GM12878 (cell line): ENCODE results near the gene PCDH7. TPM values are rescaled to one million over a fixed set of nuclear protein-coding genes. Genes with fewer than 3 reads are reported as not detected.

Experiments
- ATAC-seq: fragments of 200-7000 bp; cut with Tn5 transposase; 3 replicates; pipeline ENCODE4 v1.9.1; 2020; ENCODE audit warnings: mild to moderate bottlenecking, moderate library complexity
- BruUV-seq: library from RNA; stranded (reverse); fragments of 400-500 nt; replicated peaks from 2 replicates; lab custom pipeline; 2021; lab: Mats Ljungman, UMichigan
- CTCF ChIA-PET: fragments of 300-600 bp; sonication (Branson Sonifier 250); formaldehyde crosslinking; extraction: SDS; loops from one replicate; lab custom pipeline; 2021; ENCODE audit warnings: inconsistent platforms; lab: Yijun Ruan, JAX
- POLR2A ChIA-PET: fragments of 350-600 bp; formaldehyde crosslinking; extraction: SDS; loops from one replicate; lab custom pipeline; 2021; ENCODE audit warnings: inconsistent platforms; lab: Charles Lee
- RAD21 ChIA-PET: fragments of 300-600 bp; sonication (Branson Sonifier 250); formaldehyde crosslinking; loops from one replicate; lab custom pipeline; 2023; ENCODE audit warnings: antibody characterized with exemption; ENCODE audit not compliant: unreplicated experiment; lab: Charles Lee
- SMC1A ChIA-PET: fragments of 300-600 bp; sonication (Branson Sonifier 250); formaldehyde crosslinking; loops from one replicate; lab custom pipeline; 2023; ENCODE audit not compliant: unreplicated experiment, uncharacterized antibody; lab: Charles Lee
- DNase-seq: peaks from one replicate; pipeline ENCODE4 v3.0.0-alpha.2; 2011; ENCODE audit warnings: low read depth, low spot score
- FAIRE-seq: peaks from 3 replicates; lab custom pipeline; 2011; peaks lifted over from hg19 to GRCh38; lab: Jason Lieb, UNC
- H2AFZ ChIP-seq: 2 replicates; pipeline ENCODE4 v1.6.0; 2011; ENCODE audit warnings: low read depth, low read length, control low read depth; ENCODE audit not compliant: control insufficient read depth
- H3K27ac ChIP-seq: 2 replicates; pipeline ENCODE4 v1.5.1; 2011; ENCODE audit warnings: control low read depth; ENCODE audit not compliant: control insufficient read depth, insufficient read depth
- H3K27me3 ChIP-seq, 2 experiments: replicated peaks in 1 of 2; 2 replicates each; pipeline versions ENCODE4 v1.6.0 to v1.6.1; 2011; ENCODE audit warnings: low read length in 1 of 2; ENCODE audit not compliant: control insufficient read depth in 2 of 2, insufficient read depth in 2 of 2
- H3K36me3 ChIP-seq, 2 experiments: 2 replicates each; pipeline ENCODE4 v1.5.1; 2011; ENCODE audit warnings: low read length in 1 of 2; ENCODE audit not compliant: control insufficient read depth in 2 of 2, insufficient read depth in 2 of 2
- H3K4me1 ChIP-seq: 2 replicates; pipeline ENCODE4 v1.6.1; 2011; ENCODE audit warnings: mild to moderate bottlenecking, low read length, moderate library complexity, mixed read lengths; ENCODE audit not compliant: control insufficient read depth, insufficient read depth
- H3K4me2 ChIP-seq: 2 replicates; pipeline ENCODE4 v1.6.0; 2011; ENCODE audit warnings: control low read depth; ENCODE audit not compliant: control insufficient read depth, insufficient read depth
- H3K4me3 ChIP-seq: fragments of 200-600 bp; sonication (generic); 2 replicates; pipeline ENCODE4 v1.5.1; 2016
- H3K79me2 ChIP-seq: 2 replicates; pipeline ENCODE4 v1.6.0; 2011; ENCODE audit warnings: low read length; ENCODE audit not compliant: control insufficient read depth, insufficient read depth
- H3K9ac ChIP-seq: 2 replicates; pipeline ENCODE4 v1.8.0; 2011; ENCODE audit warnings: low read length, control low read depth, mixed read lengths; ENCODE audit not compliant: control insufficient read depth, insufficient read depth
- H3K9me3 ChIP-seq: replicated peaks from 3 replicates; pipeline ENCODE4 v1.5.1; 2011; ENCODE audit warnings: mild to moderate bottlenecking, low read length; ENCODE audit not compliant: control insufficient read depth, insufficient read depth
- H4K20me1 ChIP-seq: 2 replicates; pipeline ENCODE4 v1.6.0; 2011; ENCODE audit not compliant: control insufficient read depth, insufficient read depth
- CHD1 ChIP-seq: IDR thresholded peaks from 2 replicates; pipeline ENCODE4 v1.6.1; 2012; ENCODE audit warnings: low read depth, low read length, improper control_type of control experiment
- CREM ChIP-seq: IDR thresholded peaks from 2 replicates; pipeline ENCODE4 v1.6.1; 2014; ENCODE audit warnings: antibody characterized with exemption, low read depth
- FOS ChIP-seq: IDR thresholded peaks from 3 replicates; pipeline ENCODE4 v1.6.1; 2011; ENCODE audit warnings: borderline replicate concordance; ENCODE audit not compliant: insufficient read length; ENCODE audit errors: extremely low read depth
- HCFC1 ChIP-seq: fragments of 150-350 bp; IDR thresholded peaks from 2 replicates; pipeline ENCODE4 v1.6.1; 2014; ENCODE audit warnings: low read length
- SREBF2 ChIP-seq: IDR thresholded peaks from 2 replicates; pipeline ENCODE4 v1.6.1; 2012; ENCODE audit warnings: mild to moderate bottlenecking, low read length
- SUZ12 ChIP-seq: fragments of 200-600 bp; sonication (generic); IDR thresholded peaks from one replicate; pipeline ENCODE4 v1.6.1; 2018; ENCODE audit warnings: antibody characterized with exemption, mild to moderate bottlenecking; ENCODE audit not compliant: unreplicated experiment
- TCF12 ChIP-seq: IDR thresholded peaks from 2 replicates; pipeline ENCODE4 v1.6.1; 2011; ENCODE audit warnings: low read depth, mild to moderate bottlenecking, low read length
- WGBS: methylation state at CpG from one replicate; pipeline ENCODE4 v1.1.6; 2016; ENCODE audit warnings: low lambda C conversion rate; ENCODE audit not compliant: insufficient replicate concordance, insufficient coverage; ENCODE audit errors: missing lambda C conversion rate; 5-methylcytosine and 5-hydroxymethylcytosine counted together
- in situ Hi-C: fragments of 300-500 bp; cut with MboI; formaldehyde crosslinking; loops from 9 replicates; pipeline ENCODE4 v1.14.3; 2018; ENCODE audit warnings: mixed read lengths
- intact Hi-C: fragments of 100-400 bp; cut with micrococcal nuclease; formaldehyde crosslinking; loops from one replicate; pipeline ENCODE4 v1.14.2; 2022; ENCODE audit not compliant: unreplicated experiment
- polyA plus RNA-seq, 11 experiments: library from polyadenylated mRNA; depleted of rRNA in 4 of 11; unstranded in 6 of 11; stranded (reverse) in 5 of 11; fragments of >200 nt; fragmentation: Nextera tagmentation in 4 of 11; fragmentation: Illumina TruSeq in 1 of 11; extraction: Ambion mirVana in 4 of 11; extraction: Trizol in 1 of 11; gene quantifications; 1 replicate in 1 of 11; 2 replicates in 10 of 11; pipeline versions ENCODE4 v1.2.1 to v1.2.3, GENCODE V29; 2011 to 2016; ENCODE audit warnings: inconsistent platforms in 2 of 11, missing spikeins in 2 of 11, low read depth in 1 of 11
- total RNA-seq, 4 experiments: library from RNA; depleted of rRNA in 3 of 4; stranded (reverse); fragments of >200 nt in 3 of 4; fragmentation: Illumina TruSeq in 1 of 4; extraction: Trizol in 1 of 4; gene quantifications; 2 replicates each; pipeline versions ENCODE4 v1.2.1 to v1.2.3, GENCODE V29; 2013 to 2021
- TF ChIP-seq, protein P1 (sequence below): fragments of 450-650 bp; IDR thresholded peaks from 2 replicates; pipeline ENCODE4 v1.6.1; 2018; ENCODE audit warnings: borderline replicate concordance, mild to moderate bottlenecking; ENCODE audit not compliant: partially characterized antibody

PCDH7 gene
- total and polyA plus RNA-seq, 10 of the 15 experiments (the other 5 are each of a cell fraction or from before 2014, with no cell fraction given), result 0.02 to 0.06 (median 0.03) TPM; not detected in 7

- Histone ChIP-seq H3K4me1 (no peaks in the 10 kb centered on the region), H3K9ac (no peak overlapping the region), H3K79me2 (no peaks in the 10 kb centered on the region), H3K27ac (no peak overlapping the region), H3K36me3 (no peaks in the 10 kb centered on the region), H3K27me3 (no peaks in the 10 kb centered on the region), H3K4me2 (no peak overlapping the region), H4K20me1 (no peaks in the 10 kb centered on the region), H3K9me3 (no peaks in the 10 kb centered on the region), H3K4me3 (no peak overlapping the region), H2AFZ (no peak overlapping the region)
- intact Hi-C loops, result no loop called here
- ChIA-PET POLR2A (no interaction called here), CTCF (no interaction called here), SMC1A (no interaction called here), RAD21 (no interaction called here)
- ATAC-seq, result no peak
- BruUV-seq, result no TSS peak
- no peak for DNase-seq
- WGBS, result 29% methylated on average over 8 of the region's 8 CpGs
- in situ Hi-C loops, result no loop called here
- no peak for FAIRE-seq
- no peak for TF ChIP-seq CHD1
- TF ChIP-seq HCFC1, result no peak
- no peak for TF ChIP-seq FOS
- no peak for TF ChIP-seq TCF12
- no peak for TF ChIP-seq SUZ12
- no peak for TF ChIP-seq SREBF2
- TF ChIP-seq, protein P1, sequence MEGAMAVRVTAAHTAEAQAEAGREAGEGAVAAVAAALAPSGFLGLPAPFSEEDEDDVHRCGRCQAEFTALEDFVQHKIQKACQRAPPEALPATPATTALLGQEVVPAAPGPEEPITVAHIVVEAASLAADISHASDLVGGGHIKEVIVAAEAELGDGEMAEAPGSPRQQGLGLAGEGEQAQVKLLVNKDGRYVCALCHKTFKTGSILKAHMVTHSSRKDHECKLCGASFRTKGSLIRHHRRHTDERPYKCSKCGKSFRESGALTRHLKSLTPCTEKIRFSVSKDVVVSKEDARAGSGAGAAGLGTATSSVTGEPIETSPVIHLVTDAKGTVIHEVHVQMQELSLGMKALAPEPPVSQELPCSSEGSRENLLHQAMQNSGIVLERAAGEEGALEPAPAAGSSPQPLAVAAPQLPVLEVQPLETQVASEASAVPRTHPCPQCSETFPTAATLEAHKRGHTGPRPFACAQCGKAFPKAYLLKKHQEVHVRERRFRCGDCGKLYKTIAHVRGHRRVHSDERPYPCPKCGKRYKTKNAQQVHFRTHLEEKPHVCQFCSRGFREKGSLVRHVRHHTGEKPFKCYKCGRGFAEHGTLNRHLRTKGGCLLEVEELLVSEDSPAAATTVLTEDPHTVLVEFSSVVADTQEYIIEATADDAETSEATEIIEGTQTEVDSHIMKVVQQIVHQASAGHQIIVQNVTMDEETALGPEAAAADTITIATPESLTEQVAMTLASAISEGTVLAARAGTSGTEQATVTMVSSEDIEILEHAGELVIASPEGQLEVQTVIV, result no peak
- no peak for TF ChIP-seq CREM
These were observed 47.1 kb downstream of the PCDH7 start for GRCh38 chr4:30767147-30767845.
